H9 (cell line): ENCODE results near the gene LAMA3. TPM values are rescaled to one million over a fixed set of nuclear protein-coding genes. Genes with fewer than 3 reads are reported as not detected.

Source experiments
- DNase-seq: peaks from one replicate; pipeline ENCODE4 v3.0.0-alpha.2; 2017
- H2AFZ ChIP-seq: one replicate; pipeline ENCODE4 v1.6.1; 2013; ENCODE audit warnings: mild to moderate bottlenecking, low read length, control low read depth, moderate library complexity
- H2AK5ac ChIP-seq: 2 replicates; pipeline ENCODE4 v1.6.1; 2013; ENCODE audit warnings: low read length, control low read depth, mixed read lengths; ENCODE audit not compliant: insufficient read length
- H2BK120ac ChIP-seq: one replicate; pipeline ENCODE4 v1.6.1; 2013; ENCODE audit warnings: low read depth, mild to moderate bottlenecking, low read length, control low read depth, inconsistent platforms; ENCODE audit not compliant: poor library complexity, severe bottlenecking
- H2BK12ac ChIP-seq: 2 replicates; pipeline ENCODE4 v1.6.1; 2013; ENCODE audit warnings: low read length, control low read depth, mixed read lengths, low read depth; ENCODE audit not compliant: insufficient read length
- H2BK15ac ChIP-seq: 2 replicates; pipeline ENCODE4 v1.6.1; 2013; ENCODE audit warnings: low read depth, low read length, control low read depth
- H2BK20ac ChIP-seq: one replicate; pipeline ENCODE4 v1.6.1; 2013; ENCODE audit warnings: low read depth, mild to moderate bottlenecking, low read length, control low read depth, inconsistent platforms; ENCODE audit not compliant: poor library complexity, severe bottlenecking
- H2BK5ac ChIP-seq: 2 replicates; pipeline ENCODE4 v1.6.1; 2013; ENCODE audit warnings: low read length, control low read depth, mixed read lengths; ENCODE audit not compliant: insufficient read length
- H3K14ac ChIP-seq: 2 replicates; pipeline ENCODE4 v1.6.1; 2013; ENCODE audit warnings: low read length, control low read depth; ENCODE audit not compliant: insufficient read depth
- H3K18ac ChIP-seq: 2 replicates; pipeline ENCODE4 v1.6.1; 2013; ENCODE audit warnings: low read depth, mild to moderate bottlenecking, mixed read lengths, low read length, control low read depth; ENCODE audit not compliant: insufficient read length
- H3K23ac ChIP-seq: 2 replicates; pipeline ENCODE4 v1.6.1; 2013; ENCODE audit warnings: low read length, control low read depth, mixed read lengths, low read depth; ENCODE audit not compliant: insufficient read length
- H3K23me2 ChIP-seq: 2 replicates; pipeline ENCODE4 v1.6.1; 2013; ENCODE audit warnings: low read depth, mild to moderate bottlenecking, mixed read lengths, low read length, control low read depth; ENCODE audit not compliant: insufficient read length, poor library complexity, severe bottlenecking
- H3K27ac ChIP-seq: 2 replicates; pipeline ENCODE4 v1.5.1; 2013; ENCODE audit warnings: low read length, control low read depth, mixed read lengths, low read depth; ENCODE audit not compliant: insufficient read length
- H3K27me3 ChIP-seq: 2 replicates; pipeline ENCODE4 v1.6.1; 2013; ENCODE audit warnings: low read length, control low read depth, inconsistent platforms; ENCODE audit not compliant: insufficient read depth
- H3K4ac ChIP-seq: 2 replicates; pipeline ENCODE4 v1.6.1; 2013; ENCODE audit warnings: low read depth, mild to moderate bottlenecking, control low read depth, inconsistent platforms, low read length, moderate library complexity
- H3K4me1 ChIP-seq: 2 replicates; pipeline ENCODE4 v1.6.1; 2013; ENCODE audit warnings: low read length, control low read depth, inconsistent platforms; ENCODE audit not compliant: insufficient read depth
- H3K4me2 ChIP-seq: 2 replicates; pipeline ENCODE4 v1.6.1; 2013; ENCODE audit warnings: low read length, control low read depth, mixed read lengths; ENCODE audit not compliant: insufficient read length, insufficient read depth
- H3K56ac ChIP-seq: 2 replicates; pipeline ENCODE4 v1.6.1; 2013; ENCODE audit warnings: low read depth, mild to moderate bottlenecking, mixed read lengths, low read length, control low read depth; ENCODE audit not compliant: insufficient read length
- H3K79me1 ChIP-seq: 2 replicates; pipeline ENCODE4 v1.6.1; 2013; ENCODE audit warnings: low read depth, mild to moderate bottlenecking, moderate library complexity, low read length, control low read depth, inconsistent platforms; ENCODE audit not compliant: insufficient read depth, poor library complexity, severe bottlenecking
- H3K79me2 ChIP-seq: 2 replicates; pipeline ENCODE4 v1.6.1; 2013; ENCODE audit warnings: low read length, control low read depth, inconsistent platforms; ENCODE audit not compliant: insufficient read depth
- H3K9ac ChIP-seq: 2 replicates; pipeline ENCODE4 v1.6.1; 2013; ENCODE audit warnings: low read length, control low read depth, mixed read lengths; ENCODE audit not compliant: insufficient read length; ENCODE audit errors: extremely low read depth
- H3K9me3 ChIP-seq: one replicate; pipeline ENCODE4 v1.6.1; 2013; ENCODE audit warnings: low read depth, low read length, inconsistent platforms; ENCODE audit not compliant: control insufficient read depth
- H3T11ph ChIP-seq: one replicate; pipeline ENCODE4 v1.6.1; 2013; ENCODE audit warnings: mild to moderate bottlenecking, low read length, control low read depth, inconsistent platforms
- H4K20me1 ChIP-seq: one replicate; pipeline ENCODE4 v1.6.1; 2013; ENCODE audit not compliant: control insufficient read depth, insufficient read length, insufficient read depth
- H4K5ac ChIP-seq: 2 replicates; pipeline ENCODE4 v1.6.1; 2013; ENCODE audit warnings: low read depth, mild to moderate bottlenecking, mixed read lengths, low read length, control low read depth; ENCODE audit not compliant: insufficient read length
- H4K8ac ChIP-seq: replicated peaks from 2 replicates; pipeline ENCODE4 v1.6.1; 2013; ENCODE audit warnings: low read length, control low read depth, mixed read lengths, low read depth; ENCODE audit not compliant: insufficient read length
- H4K91ac ChIP-seq: 2 replicates; pipeline ENCODE4 v1.6.1; 2013; ENCODE audit warnings: low read depth, mild to moderate bottlenecking, moderate library complexity, mixed read lengths, low read length, control low read depth; ENCODE audit not compliant: insufficient read length
- H3K27ac Mint-ChIP-seq, 3 experiments: 2 replicates in 2 of 3; 3 replicates in 1 of 3; pipeline ENCODE4 v1.8.0; 2020 to 2021; ENCODE audit warnings: mixed read lengths in 3 of 3, mild to moderate bottlenecking in 1 of 3, moderate library complexity in 1 of 3
- H3K27me3 Mint-ChIP-seq: 2 replicates; pipeline ENCODE4 v1.8.0; 2021; ENCODE audit warnings: low read depth, mild to moderate bottlenecking, moderate library complexity, mixed read lengths
- H3K36me3 Mint-ChIP-seq, 3 experiments: 2 replicates in 2 of 3; 3 replicates in 1 of 3; pipeline ENCODE4 v1.8.0; 2020 to 2021; ENCODE audit warnings: low read depth in 3 of 3, mixed read lengths in 3 of 3; ENCODE audit not compliant: insufficient read depth in 1 of 3
- H3K4me1 Mint-ChIP-seq, 2 experiments: 2 replicates each; pipeline ENCODE4 v1.8.0; 2020; ENCODE audit warnings: mixed read lengths in 2 of 2
- H3K4me3 Mint-ChIP-seq, 2 experiments: 2 replicates in 1 of 2; 3 replicates in 1 of 2; pipeline ENCODE4 v1.8.0; 2020 to 2021; ENCODE audit warnings: mild to moderate bottlenecking in 2 of 2, mixed read lengths in 2 of 2, moderate library complexity in 1 of 2
- H3K9me3 Mint-ChIP-seq, 2 experiments: 2 replicates in 1 of 2; 3 replicates in 1 of 2; pipeline ENCODE4 v1.8.0; 2020; ENCODE audit warnings: mild to moderate bottlenecking in 2 of 2, mixed read lengths in 2 of 2, moderate library complexity in 1 of 2
- WGBS: extraction: QIAGEN DNeasy Blood & Tissue Kit; methylation state at CpG from one replicate; pipeline ENCODE4 v1.1.7; 2013; ENCODE audit warnings: missing lambda C conversion rate, low lambda C conversion rate, mixed read lengths; ENCODE audit not compliant: insufficient read length; ENCODE audit errors: extremely low coverage; 5-methylcytosine and 5-hydroxymethylcytosine counted together
- total RNA-seq: library from RNA; stranded (reverse); gene quantifications from 2 replicates; pipeline ENCODE4 v1.2.1, GENCODE V29; 2021
- TF ChIP-seq, protein P1 (sequence below): fragments of 200-600 bp; sonication (generic); conservative IDR thresholded peaks from 3 replicates; pipeline ENCODE4 v1.8.0; 2021; ENCODE audit warnings: antibody characterized with exemption, mild to moderate bottlenecking

LAMA3 gene
- total RNA-seq, 1 experiment from 2014 or later: 0.33 TPM

GRCh38 chr18:23879544-23879943, 190.3 kb downstream of the LAMA3 start:
- Histone ChIP-seq H3K27me3 (no peaks in the 10 kb centered on the region), H3K9me3 (no peaks in the 10 kb centered on the region), H4K91ac (no peak overlapping the region), H3K4me1 (no peaks in the 10 kb centered on the region; the same call in 1 of the 2 replicates), H2BK12ac (no peak overlapping the region), H3K79me2 (no peaks in the 10 kb centered on the region), H4K20me1 (no peaks in the 10 kb centered on the region), H3K4me2 (no peak overlapping the region), H3K9ac (no peak overlapping the region), H3K27ac (no peak overlapping the region), H2AK5ac (no peak overlapping the region), H2BK15ac (no peak overlapping the region), H4K5ac (no peak overlapping the region), H2BK120ac (no peak overlapping the region), H3K79me1 (no peaks in the 10 kb centered on the region), H4K8ac (no peak overlapping the region), H3K23me2 (no peaks in the 10 kb centered on the region), H2BK5ac (no peak overlapping the region), H3K18ac (no peak overlapping the region), H2AFZ (no peak overlapping the region), H3K56ac (no peak overlapping the region), H3K4ac (no peak overlapping the region), H3K23ac (no peak overlapping the region), H3T11ph (no peak overlapping the region), H2BK20ac (no peak overlapping the region), H3K14ac (no peak overlapping the region)
- Mint-ChIP-seq H3K9me3 (no peaks in the 10 kb centered on the region), H3K27ac (no peak overlapping the region), H3K4me1 (peaks cover 9 to 23% of the 10 kb centered on the region in 2 experiments), H3K36me3 (no peaks in the 10 kb centered on the region), H3K4me3 (no peak overlapping the region), H3K27me3 (no peaks in the 10 kb centered on the region; the same call in 1 of the 2 replicates)
- WGBS: no CpG with 5 or more reads among the region's 7 CpGs
- TF ChIP-seq, protein P1, sequence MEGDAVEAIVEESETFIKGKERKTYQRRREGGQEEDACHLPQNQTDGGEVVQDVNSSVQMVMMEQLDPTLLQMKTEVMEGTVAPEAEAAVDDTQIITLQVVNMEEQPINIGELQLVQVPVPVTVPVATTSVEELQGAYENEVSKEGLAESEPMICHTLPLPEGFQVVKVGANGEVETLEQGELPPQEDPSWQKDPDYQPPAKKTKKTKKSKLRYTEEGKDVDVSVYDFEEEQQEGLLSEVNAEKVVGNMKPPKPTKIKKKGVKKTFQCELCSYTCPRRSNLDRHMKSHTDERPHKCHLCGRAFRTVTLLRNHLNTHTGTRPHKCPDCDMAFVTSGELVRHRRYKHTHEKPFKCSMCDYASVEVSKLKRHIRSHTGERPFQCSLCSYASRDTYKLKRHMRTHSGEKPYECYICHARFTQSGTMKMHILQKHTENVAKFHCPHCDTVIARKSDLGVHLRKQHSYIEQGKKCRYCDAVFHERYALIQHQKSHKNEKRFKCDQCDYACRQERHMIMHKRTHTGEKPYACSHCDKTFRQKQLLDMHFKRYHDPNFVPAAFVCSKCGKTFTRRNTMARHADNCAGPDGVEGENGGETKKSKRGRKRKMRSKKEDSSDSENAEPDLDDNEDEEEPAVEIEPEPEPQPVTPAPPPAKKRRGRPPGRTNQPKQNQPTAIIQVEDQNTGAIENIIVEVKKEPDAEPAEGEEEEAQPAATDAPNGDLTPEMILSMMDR: no peak
- DNase-seq: no peak
